ENCODE measurements around the gene BCAS4. TPM values are rescaled to one million over a fixed set of nuclear protein-coding genes. Genes with fewer than 3 reads are reported as not detected.
"Not testable (repeated sequence)": the region's sequence is repeated elsewhere in the genome, so short reads cannot be mapped to it uniquely, and the experiment has no call there.

Gene BCAS4
- total RNA-seq, 1 donor from 2014 or later: 15.7 TPM

- no peak overlapping the region for H3K4me3 ChIP-seq (ENCODE audit: low read depth, low read length)
- DNase-seq (ENCODE audit: low read depth): no peak
- no peak for TF ChIP-seq CTCF (conservative IDR thresholded peaks at IDR 0.05; ENCODE audit: low read depth, low read length)
These were observed 17.5 kb upstream of the BCAS4 start for GRCh38 chr20:50777373-50777772.

- not testable (repeated sequence) for H3K4me3 ChIP-seq (ENCODE audit: low read depth, low read length); DNase-seq (ENCODE audit: low read depth)
These were observed 15.9 kb upstream of the BCAS4 start for GRCh38 chr20:50778994-50779393.

GRCh38 chr20:50783390-50783789 is 11.5 kb upstream of the BCAS4 start:
- no peak for DNase-seq (ENCODE audit: low read depth)
- no peak for TF ChIP-seq CTCF (conservative IDR thresholded peaks at IDR 0.05; ENCODE audit: low read depth, low read length)
- H3K4me3 ChIP-seq (ENCODE audit: low read depth, low read length): no peak overlapping the region

- no peak overlapping the region for H3K4me3 ChIP-seq (ENCODE audit: low read depth, low read length)
- no peak for TF ChIP-seq CTCF (conservative IDR thresholded peaks at IDR 0.05; ENCODE audit: low read depth, low read length)
- no peak for DNase-seq (ENCODE audit: low read depth)
These were observed 11.0 kb upstream of the BCAS4 start for GRCh38 chr20:50783903-50784302.

- TF ChIP-seq CTCF (conservative IDR thresholded peaks at IDR 0.05; ENCODE audit: low read depth, low read length): no peak
- H3K4me3 ChIP-seq (ENCODE audit: low read depth, low read length): no peak overlapping the region
- DNase-seq (ENCODE audit: low read depth): no peak
These were observed 10.4 kb upstream of the BCAS4 start for GRCh38 chr20:50784464-50784863.

GRCh38 chr20:50786703-50787102 is 8.2 kb upstream of the BCAS4 start:
- no peak for TF ChIP-seq CTCF (conservative IDR thresholded peaks at IDR 0.05; ENCODE audit: low read depth, low read length)
- H3K4me3 ChIP-seq (ENCODE audit: low read depth, low read length): no peak overlapping the region
- DNase-seq (ENCODE audit: low read depth): no peak

- no peak for TF ChIP-seq CTCF (conservative IDR thresholded peaks at IDR 0.05; ENCODE audit: low read depth, low read length)
- no peak for DNase-seq (ENCODE audit: low read depth)
- no peak overlapping the region for H3K4me3 ChIP-seq (ENCODE audit: low read depth, low read length)
These were observed 7.7 kb upstream of the BCAS4 start for GRCh38 chr20:50787181-50787580.

All from epithelial cell of proximal tubule (primary cell).